Endothelial cell (in vitro differentiated cells): ENCODE results near the gene SLC12A3. TPM values are rescaled to one million over a fixed set of nuclear protein-coding genes. Genes with fewer than 3 reads are reported as not detected.
"Not testable (repeated sequence)": the region's sequence is repeated elsewhere in the genome, so short reads cannot be mapped to it uniquely, and the experiment has no call there.

Experiments used
- DNase-seq: peaks from one replicate; pipeline ENCODE4 v3.0.0; 2021; ENCODE audit warnings: low spot score
- H3K27ac Mint-ChIP-seq: one replicate; pipeline ENCODE4 v1.8.0; 2021; ENCODE audit warnings: mixed read lengths, inconsistent platforms; ENCODE audit not compliant: unreplicated experiment
- H3K27me3 Mint-ChIP-seq: one replicate; pipeline ENCODE4 v1.8.0; 2021; ENCODE audit warnings: mild to moderate bottlenecking, moderate library complexity, mixed read lengths, inconsistent platforms; ENCODE audit not compliant: unreplicated experiment
- H3K36me3 Mint-ChIP-seq: one replicate; pipeline ENCODE4 v1.8.0; 2021; ENCODE audit warnings: mild to moderate bottlenecking, low read depth, mixed read lengths, inconsistent platforms; ENCODE audit not compliant: unreplicated experiment
- H3K4me1 Mint-ChIP-seq: one replicate; pipeline ENCODE4 v1.8.0; 2021; ENCODE audit warnings: mild to moderate bottlenecking, mixed read lengths, inconsistent platforms; ENCODE audit not compliant: unreplicated experiment
- H3K4me3 Mint-ChIP-seq: one replicate; pipeline ENCODE4 v1.8.0; 2021; ENCODE audit warnings: mild to moderate bottlenecking, mixed read lengths, inconsistent platforms; ENCODE audit not compliant: unreplicated experiment
- H3K9me3 Mint-ChIP-seq: one replicate; pipeline ENCODE4 v1.8.0; 2021; ENCODE audit warnings: mixed read lengths, inconsistent platforms; ENCODE audit not compliant: unreplicated experiment
- total RNA-seq: library from RNA; stranded (reverse); fragmentation: NEBNext Ultra II Directional; extraction: Animal tissue kit (Norgen Biotek cat#: 25700); gene quantifications from one replicate; pipeline ENCODE4 v1.2.1, GENCODE V29; 2021; ENCODE audit not compliant: unreplicated experiment
- TF ChIP-seq, protein P1 (sequence below): fragments of 200-600 bp; sonication (generic); IDR thresholded peaks from one replicate; pipeline ENCODE4 v1.5.0; 2021; ENCODE audit warnings: antibody characterized with exemption; ENCODE audit not compliant: unreplicated experiment

The SLC12A3 gene
- total RNA-seq, 1 donor from 2014 or later, result not detected

DNA sequence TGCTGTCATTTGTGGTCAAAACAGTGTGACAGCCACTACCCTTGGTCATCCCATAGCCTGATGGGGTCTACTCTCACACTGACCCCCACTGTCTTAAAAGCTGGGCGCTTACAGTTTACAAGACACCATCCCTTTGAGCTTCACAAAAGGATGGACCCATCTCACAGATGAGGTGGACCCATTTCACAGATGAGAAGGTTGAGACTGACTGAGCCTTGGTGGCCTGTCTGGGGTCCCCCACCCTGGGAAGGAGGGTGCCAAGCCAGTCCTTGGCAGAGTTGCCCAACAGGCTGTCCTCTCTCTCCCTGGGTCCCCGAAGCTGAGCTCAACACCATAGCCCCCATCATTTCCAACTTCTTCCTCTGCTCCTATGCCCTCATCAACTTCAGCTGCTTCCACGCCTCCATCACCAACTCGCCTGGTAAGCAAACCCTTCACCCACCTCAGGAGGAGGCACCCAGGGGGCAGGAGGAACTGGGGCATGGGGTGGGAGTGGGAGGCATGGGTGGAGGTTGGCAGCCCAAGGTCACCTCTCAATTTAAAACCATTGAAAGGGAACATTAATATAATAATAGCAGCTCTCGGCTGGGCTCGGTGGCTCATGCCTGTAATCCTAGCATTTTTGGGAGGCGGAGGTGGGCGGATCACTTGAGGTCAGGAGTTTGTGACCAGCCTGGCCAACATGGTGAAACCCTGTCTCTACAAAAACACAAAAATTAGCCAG, 17.2 kb downstream of the SLC12A3 start:
- H3K36me3 Mint-ChIP-seq, result peaks cover 7% of the 10 kb centered on the region
- H3K27me3 Mint-ChIP-seq, result peaks cover 9% of the 10 kb centered on the region
- no peak for DNase-seq
- H3K4me1 Mint-ChIP-seq, result no peaks in the 10 kb centered on the region
- no peak overlapping the region for H3K27ac Mint-ChIP-seq
- TF ChIP-seq, protein P1, sequence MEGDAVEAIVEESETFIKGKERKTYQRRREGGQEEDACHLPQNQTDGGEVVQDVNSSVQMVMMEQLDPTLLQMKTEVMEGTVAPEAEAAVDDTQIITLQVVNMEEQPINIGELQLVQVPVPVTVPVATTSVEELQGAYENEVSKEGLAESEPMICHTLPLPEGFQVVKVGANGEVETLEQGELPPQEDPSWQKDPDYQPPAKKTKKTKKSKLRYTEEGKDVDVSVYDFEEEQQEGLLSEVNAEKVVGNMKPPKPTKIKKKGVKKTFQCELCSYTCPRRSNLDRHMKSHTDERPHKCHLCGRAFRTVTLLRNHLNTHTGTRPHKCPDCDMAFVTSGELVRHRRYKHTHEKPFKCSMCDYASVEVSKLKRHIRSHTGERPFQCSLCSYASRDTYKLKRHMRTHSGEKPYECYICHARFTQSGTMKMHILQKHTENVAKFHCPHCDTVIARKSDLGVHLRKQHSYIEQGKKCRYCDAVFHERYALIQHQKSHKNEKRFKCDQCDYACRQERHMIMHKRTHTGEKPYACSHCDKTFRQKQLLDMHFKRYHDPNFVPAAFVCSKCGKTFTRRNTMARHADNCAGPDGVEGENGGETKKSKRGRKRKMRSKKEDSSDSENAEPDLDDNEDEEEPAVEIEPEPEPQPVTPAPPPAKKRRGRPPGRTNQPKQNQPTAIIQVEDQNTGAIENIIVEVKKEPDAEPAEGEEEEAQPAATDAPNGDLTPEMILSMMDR, result no peak
- no peak overlapping the region for H3K4me3 Mint-ChIP-seq
- H3K9me3 Mint-ChIP-seq, result peaks cover 3% of the 10 kb centered on the region

DNA sequence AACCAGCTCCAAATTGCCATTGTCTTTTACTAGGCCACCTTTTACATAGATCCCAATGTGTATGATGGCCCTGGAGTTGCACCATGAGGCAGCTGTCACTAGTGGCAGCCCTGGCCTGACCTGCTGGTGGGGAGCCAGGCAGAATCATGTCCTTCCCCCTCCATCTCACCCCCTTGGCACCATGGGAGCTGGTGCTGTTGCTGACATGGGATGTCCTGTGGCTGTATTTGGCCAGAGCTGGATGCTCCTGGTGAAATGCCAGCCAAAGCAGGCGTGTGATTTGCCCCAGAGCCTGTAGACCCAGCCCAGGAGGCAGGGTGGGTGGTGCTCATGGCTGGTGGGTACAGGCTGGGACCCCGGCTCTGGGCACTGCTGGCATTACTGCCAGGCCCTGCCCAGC, 18.6 kb downstream of the SLC12A3 start:
- H3K27me3 Mint-ChIP-seq, result peaks cover 8% of the 10 kb centered on the region
- H3K4me3 Mint-ChIP-seq, result no peak overlapping the region
- TF ChIP-seq, protein P1, result no peak
- H3K9me3 Mint-ChIP-seq, result peaks cover 3% of the 10 kb centered on the region
- DNase-seq, result no peak
- H3K36me3 Mint-ChIP-seq, result peaks cover 11% of the 10 kb centered on the region
- no peak overlapping the region for H3K27ac Mint-ChIP-seq
- H3K4me1 Mint-ChIP-seq, result no peaks in the 10 kb centered on the region

DNA sequence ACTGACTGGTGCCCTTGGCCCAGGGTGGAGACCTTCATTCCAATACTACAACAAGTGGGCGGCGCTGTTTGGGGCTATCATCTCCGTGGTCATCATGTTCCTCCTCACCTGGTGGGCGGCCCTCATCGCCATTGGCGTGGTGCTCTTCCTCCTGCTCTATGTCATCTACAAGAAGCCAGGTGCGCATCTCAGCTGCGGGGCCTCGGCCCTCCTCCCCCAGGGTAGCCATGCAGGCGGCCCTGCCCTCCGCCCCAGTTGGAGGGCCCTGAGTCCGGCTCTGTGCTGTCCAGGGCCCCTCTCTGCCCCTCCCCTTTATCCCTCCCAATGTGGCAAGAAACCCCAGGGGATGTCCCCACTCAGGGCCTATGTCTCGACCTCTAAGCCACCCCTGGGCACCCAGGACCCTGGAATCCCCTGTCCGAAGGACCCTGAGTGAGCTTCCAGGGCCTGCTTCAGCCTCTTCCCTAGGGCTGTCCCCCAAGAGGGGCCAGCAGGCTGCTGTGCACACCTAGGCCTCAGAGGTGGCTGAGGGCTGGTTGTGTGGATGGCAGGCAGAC, 19.1 kb downstream of the SLC12A3 start:
- peaks cover 6% of the 10 kb centered on the region for H3K27me3 Mint-ChIP-seq
- H3K27ac Mint-ChIP-seq, result no peak overlapping the region
- H3K4me1 Mint-ChIP-seq, result no peaks in the 10 kb centered on the region
- H3K4me3 Mint-ChIP-seq, result no peak overlapping the region
- H3K9me3 Mint-ChIP-seq, result peaks cover 3% of the 10 kb centered on the region
- TF ChIP-seq, protein P1, result no peak
- peaks cover 11% of the 10 kb centered on the region for H3K36me3 Mint-ChIP-seq
- DNase-seq, result no peak

DNA sequence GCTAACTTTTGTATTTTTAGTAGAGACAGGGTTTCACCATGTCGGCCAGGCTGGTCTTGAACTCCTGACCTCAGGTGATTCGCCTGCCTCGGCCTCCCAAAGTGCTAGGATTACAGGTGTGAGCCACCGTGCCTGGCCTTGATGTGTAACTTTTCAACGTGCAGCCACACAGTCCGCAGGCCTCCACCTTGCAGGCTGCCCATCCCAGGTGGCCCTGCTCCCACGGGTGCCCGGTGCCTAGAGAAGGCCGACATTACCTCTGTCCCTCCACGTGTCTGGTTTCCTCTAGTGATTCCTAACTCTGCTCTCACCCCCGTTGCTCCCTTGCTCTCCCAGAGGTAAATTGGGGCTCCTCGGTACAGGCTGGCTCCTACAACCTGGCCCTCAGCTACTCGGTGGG, 19.9 kb downstream of the SLC12A3 start:
- not testable (repeated sequence) for H3K27ac Mint-ChIP-seq, H3K4me1 Mint-ChIP-seq, H3K27me3 Mint-ChIP-seq, H3K9me3 Mint-ChIP-seq, DNase-seq, H3K4me3 Mint-ChIP-seq
- peaks cover 11% of the 10 kb centered on the region for H3K36me3 Mint-ChIP-seq

DNA sequence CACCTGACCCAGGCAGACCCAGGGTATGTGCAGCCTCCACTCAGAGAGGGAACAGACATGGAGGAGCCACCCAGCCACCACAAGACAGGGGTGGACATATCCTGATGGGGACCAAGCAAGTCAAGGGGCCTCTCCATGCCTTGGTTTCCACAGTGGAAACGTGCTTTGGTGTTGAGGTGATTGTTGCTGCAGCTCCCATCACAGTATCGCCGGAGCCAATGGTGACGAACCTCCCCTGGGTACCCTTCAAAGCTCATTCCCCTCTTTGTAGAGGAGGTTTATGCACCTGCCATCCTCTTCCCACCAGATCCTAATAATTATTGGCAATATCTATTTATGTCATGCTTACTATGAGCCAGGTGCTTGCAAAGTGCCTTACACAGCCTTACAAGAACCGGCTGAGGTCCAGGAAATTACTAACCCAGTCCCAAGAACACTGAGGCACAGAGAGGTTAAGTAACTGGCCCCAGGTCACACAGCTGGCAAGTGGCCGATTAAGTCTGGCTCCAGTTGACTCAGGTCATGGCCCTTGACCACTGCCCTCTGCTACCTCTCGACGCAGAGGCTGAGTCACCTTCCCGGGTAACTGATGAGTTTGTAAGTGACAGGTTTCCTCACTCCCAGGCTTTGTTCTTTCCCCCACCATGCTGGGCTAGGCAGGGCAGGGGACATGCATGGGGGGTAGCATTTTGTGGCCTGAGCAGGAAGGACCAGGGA, 20.6 kb downstream of the SLC12A3 start:
- DNase-seq, result no peak
- no peaks in the 10 kb centered on the region for H3K4me1 Mint-ChIP-seq
- no peak overlapping the region for H3K27ac Mint-ChIP-seq
- H3K4me3 Mint-ChIP-seq, result no peak overlapping the region
- H3K36me3 Mint-ChIP-seq, result peaks cover 11% of the 10 kb centered on the region
- TF ChIP-seq, protein P1, result no peak
- peaks cover 3% of the 10 kb centered on the region for H3K9me3 Mint-ChIP-seq
- peaks cover 6% of the 10 kb centered on the region for H3K27me3 Mint-ChIP-seq
